ENCODE measurements around the gene TNIK. TPM values are rescaled to one million over a fixed set of nuclear protein-coding genes. Genes with fewer than 3 reads are reported as not detected.

TNIK gene
- total RNA-seq, 1 experiment from 2014 or later: 5.5 TPM

DNA sequence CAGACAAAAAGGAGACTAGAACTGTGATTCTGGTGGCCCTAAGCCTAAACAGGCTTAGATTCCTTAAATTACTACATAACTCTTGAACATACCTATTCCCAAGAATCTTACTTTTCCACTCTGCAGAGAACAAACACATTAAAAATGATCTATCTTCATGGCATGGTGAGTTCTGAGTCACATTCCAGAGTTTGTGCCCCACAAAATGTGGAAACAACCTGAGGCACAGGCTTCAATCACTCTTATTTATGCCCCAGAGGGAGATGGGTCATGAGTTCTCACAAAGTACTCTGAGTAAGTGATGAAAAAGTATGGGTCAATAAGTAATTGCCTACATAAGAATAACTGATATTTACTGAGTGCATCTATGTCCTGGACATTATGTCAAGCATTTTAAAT lies 296.1 kb downstream of the TNIK start:
- DNase-seq (ENCODE audit: low spot score): no peak

DNA sequence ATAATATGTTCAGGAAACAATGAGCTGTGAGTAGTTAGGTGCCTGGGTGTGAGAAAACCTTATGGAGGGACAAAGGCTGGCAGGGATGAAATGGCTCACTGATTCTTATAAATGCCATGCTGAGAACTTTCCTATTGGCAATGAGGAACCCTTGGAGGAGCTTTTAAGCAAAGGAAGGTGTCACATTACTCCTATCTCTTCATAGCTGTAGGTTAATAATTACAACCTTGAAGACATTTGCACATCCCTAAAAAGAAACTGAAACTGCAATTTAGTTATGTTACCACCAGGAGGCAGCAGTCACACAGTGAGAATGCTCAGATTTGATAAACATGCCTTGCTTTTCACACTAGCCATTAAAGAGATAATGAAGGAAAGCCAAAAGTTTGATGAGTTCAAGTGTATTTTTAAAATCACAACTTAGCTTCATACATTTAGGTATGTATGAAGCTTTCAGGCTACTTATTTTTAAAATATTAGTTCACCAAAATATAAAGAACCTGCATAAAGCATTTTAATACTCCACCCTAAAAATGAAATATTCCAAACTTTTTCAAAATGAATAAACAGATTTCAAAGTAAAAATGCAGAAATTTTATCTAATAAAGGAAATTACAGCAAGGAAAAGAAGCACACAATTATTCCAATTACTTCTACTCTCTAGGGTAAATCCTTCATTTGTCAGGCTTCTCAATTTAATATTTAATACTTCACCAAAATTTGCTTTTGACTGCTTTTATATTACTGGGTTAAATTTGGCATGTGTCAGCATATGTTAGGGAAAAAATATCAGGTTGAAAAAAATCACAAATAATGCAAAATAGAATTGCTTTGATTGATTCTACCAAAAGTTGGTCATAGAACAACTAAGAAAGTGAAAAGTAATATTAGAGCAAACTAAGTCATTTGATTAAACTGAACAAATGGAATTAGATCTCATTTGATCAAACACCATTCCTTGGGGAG lies 296.8 kb downstream of the TNIK start:
- no peak for DNase-seq (ENCODE audit: low spot score)

DNA sequence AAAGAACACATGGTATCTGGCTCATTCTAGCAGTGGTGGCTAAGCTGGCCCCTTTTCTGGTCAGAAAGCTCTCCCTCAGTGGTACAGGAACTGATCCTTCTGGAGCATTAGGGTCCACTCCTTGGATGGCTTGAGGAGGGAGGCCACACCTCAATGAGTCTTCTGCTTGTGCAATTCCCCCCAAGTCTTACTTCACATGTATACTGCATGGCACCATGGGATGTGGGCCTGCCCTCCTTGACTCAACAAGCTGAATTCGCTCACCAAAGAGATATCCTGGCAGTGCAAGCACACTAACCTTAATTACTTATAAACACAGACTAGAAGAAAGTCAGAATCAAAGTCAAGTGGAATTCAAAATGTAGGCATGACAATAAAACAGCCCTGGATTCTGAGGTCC lies 299.9 kb downstream of the TNIK start:
- no peak for DNase-seq (ENCODE audit: low spot score)

DNA sequence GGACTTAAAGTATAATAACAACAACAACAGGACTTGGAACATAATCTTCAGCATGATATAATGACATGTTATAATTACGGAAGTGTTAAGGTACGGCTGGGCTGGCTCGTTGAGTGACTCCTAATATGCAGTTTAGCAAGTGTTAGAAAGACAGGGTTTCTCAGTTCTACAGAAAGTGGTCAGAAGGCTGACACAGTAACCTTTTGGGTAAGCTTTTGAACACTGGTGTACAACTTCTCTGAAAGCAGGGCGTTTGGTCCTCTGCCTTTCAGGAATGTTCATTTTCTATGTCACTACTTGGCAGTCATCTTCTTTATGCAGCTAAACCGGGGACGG lies 300.4 kb downstream of the TNIK start:
- DNase-seq (ENCODE audit: low spot score): no peak

DNA sequence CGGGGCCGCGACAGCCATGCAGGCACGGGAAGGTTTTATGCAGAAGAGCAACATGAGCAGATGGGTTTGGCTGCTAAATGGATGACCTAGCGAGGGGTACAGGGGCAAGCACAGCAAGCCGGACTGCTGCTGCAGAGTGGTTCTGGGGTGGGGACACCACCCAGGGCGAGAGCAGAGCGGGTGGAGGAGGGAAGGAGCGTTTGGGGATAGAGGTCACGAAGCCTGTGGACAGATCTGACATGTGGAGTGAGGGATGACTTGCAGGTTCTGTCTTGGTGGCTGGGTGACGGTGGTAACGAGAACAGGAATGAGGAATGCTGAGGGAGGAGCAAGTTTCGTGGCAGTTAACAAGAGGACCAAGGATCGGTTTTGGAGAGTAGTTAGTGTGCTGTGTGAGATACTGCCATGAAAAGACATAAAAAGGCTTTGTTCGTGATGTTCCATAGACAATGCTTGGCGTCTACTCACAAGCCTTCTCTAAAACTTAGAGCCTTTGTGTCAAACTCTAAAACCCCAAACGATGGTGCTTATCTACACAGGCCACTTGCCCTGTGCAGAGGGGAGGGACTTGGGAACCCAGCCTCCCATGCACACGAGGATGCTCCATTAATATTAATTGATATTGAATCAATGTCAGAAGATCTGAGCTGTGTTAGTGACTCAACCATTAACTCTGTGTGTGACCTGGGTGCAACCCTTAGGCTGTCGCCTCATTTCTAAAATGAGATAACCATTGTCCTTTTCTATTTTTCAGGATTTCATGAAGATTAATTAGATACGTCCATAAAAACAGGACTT lies 301.0 kb downstream of the TNIK start:
- DNase-seq (ENCODE audit: low spot score): no peak

DNA sequence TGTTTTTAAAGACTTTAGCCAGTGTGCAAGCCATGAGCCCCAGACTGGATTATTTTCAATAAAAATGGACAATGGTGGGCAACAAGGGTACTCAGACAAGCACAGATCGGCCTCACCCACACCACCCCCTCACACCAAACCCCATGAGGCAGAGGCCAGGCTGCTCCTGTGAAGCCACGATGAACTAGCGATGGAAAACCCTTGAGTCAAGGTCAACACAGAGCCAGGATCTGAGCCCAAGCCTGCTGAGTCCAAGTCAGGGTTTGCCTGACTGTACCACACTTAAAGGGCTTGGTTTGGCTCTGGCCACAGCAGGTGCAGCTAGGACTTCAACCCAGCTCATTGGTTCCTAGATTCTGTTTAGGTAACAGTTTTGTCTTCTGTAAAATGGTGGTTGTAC lies 302.2 kb downstream of the TNIK start:
- DNase-seq (ENCODE audit: low spot score): no peak

DNA sequence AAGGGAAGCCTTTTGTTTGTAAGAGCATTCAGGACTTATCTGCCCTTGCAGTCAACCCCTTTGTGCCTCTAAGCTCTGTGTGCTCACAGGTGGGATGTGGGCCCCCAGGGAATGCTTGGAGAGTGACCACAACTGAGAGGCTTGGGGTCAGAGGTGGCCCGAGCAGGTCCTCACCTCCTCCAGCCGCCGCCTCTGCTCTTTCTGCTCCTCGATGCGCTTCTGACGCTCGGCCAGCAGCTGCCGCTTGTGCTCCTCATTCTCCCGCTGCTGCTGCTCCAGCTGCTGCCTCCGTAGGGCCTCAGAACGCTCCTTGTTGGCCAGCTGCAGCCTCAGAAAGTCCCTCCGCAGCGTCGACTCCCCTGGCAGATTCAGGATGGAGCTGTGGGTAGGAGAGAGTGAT lies 302.9 kb downstream of the TNIK start:
- no peak for DNase-seq (ENCODE audit: low spot score)

DNA sequence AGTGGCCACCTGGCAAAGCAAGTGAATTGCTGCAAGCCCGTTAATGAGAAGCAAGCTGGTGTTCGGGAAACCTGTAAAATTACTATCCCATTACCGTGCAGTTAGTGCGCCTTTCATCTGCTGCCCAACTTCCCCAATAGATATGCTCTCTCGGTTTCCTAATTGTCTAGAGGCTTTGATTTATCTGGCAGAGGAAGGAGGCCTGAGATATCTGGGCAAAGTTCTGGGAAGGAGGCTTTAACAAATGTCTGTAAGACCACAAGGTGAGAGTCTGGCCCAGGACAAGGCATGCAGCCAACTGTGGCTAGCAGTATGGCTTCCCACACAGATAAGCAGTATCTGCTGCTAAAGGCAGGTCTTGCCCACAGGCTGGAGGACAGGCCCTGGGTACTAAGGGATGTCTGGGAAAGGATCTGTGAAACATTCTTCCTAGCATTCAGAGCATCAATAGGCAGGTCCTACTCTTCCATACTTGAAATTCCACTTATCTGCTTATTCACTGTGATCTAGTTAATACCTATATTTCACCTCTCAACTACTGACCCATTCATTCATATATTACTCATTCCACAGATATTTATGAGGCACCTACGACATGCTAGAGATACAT lies 303.7 kb downstream of the TNIK start:
- DNase-seq (ENCODE audit: low spot score): no peak

DNA sequence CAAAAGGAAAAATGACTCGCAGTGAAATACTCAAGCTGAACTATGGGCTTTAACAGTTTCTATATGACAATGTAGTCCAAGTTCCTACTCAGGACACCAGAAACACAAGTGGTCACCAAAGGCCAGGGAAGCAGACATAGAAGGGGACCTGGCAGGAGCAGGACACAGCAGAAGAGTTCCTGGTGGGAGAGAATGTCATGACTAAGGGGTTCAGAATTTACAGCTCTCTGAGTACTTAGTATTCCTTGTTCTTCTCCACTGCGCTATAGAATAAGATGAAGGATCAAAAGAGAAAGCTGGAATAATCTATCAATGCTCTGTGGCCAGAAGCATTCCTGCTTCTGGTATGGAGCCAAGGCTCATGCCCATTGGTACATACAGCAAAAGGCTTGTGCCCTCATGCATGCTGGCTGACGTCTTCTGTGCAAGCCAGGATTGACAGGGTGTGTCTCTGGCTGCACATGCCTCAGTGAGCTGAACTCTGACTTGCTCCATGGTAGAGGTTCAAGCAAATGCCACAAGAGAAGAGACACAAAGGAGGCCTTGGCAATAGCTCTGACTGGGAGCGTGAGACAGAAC lies 305.0 kb downstream of the TNIK start:
- no peak for DNase-seq (ENCODE audit: low spot score)

DNA sequence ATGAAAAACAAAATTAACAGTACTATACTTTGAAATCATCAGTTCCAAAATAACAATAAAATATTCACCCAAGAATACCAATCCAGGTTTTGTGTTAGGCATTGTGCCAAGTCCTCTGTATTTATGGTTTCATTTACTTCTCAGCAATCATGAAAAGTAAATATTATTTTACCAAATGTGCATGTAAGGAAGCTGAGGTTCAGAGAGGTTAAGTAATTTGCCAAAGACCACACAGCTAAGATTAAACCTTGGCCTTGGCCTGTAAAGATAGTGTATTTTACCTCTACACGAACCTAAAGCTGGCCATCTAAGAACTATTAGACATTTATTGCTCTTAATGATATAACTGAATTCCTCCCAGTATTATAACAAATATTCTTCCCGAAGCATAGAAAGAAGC lies 309.3 kb downstream of the TNIK start:
- no peak for DNase-seq (ENCODE audit: low spot score)

DNA sequence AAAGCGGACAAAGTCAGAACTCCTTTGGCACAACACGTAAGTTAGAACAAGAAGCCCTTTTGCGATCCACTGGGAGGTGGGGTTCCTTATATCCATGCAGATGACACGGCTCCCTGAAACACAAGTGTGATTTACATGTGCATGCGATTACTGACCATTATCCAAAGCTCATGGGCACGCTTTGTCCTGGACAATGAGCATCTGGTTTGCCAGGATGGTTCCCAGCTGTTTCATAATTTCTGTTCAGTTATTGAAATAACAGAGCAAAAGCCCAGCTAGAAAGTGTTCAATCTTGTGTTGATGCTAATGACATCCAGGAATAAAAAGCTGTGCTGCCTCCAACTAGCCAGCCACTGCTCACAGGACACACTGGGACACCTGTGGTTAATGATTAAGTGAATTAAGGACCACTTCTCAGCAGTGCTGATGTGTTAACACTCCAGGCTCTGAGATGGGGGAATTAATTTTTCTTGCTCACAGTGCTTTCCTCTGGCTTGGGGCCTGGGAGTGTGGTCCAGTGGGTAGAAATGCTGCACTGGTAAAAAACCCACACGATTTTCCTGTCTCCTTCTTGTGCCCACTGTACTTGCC lies 310.6 kb downstream of the TNIK start:
- DNase-seq (ENCODE audit: low spot score): no peak

DNA sequence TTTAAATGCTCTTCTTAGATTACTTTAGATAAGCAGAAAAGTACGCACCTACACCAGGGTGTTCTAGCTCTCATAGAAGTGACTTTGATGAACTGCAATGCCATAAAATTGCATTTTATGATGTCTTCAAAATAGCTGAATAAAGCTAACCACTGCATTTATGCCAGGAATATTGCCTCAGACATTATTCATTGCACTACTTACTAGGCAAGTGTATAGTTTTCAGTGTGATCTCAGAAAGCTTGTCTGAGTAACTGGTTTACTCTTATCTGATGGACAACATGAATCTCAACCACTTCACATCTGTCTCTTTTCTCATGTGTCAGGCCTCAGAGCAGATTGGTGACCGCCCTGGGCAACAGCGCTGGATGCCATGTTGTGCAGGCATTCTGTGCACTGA lies 314.4 kb downstream of the TNIK start:
- no peak for DNase-seq (ENCODE audit: low spot score)

DNA sequence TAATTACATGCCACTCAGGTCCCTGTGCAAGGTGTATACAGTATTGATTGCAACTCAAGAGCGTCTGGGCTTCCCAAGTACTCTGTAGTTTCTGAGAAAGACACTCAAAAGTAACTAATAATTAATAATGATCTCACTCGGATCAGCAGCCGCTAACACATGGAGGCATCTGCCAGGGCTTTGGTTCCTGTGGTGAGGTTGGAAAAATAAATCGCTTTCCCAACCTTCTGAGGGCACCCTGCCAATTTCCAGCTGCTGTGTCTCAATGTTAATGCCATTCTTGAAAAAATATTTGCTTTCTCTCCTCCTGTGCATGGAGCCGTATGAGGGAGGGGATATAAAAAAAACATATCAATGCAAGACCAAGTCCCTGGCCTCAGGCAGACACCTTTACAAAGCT lies 317.2 kb downstream of the TNIK start:
- peak; percentile 41 for DNase-seq (ENCODE audit: low spot score)

DNA sequence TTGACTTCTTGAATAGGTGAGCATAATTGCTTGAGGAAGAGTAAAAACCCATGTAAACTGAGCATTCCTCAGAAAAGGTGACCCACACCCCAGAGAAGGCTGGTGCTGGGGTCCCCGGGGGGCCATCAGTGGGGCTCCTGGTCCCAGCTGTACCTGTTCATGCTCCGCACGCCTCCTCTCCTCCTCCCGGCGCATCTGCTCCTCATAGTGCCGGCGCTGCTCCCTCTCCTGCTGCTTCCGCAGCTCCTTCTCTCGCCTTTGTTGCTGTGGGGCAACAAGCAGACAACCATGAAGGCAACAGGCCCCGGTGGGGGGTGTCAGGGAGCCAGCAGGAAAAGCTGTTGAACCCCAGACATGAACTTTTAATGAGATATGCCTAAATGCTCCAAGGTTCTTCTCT lies 320.0 kb downstream of the TNIK start:
- no peak for DNase-seq (ENCODE audit: low spot score)

DNA sequence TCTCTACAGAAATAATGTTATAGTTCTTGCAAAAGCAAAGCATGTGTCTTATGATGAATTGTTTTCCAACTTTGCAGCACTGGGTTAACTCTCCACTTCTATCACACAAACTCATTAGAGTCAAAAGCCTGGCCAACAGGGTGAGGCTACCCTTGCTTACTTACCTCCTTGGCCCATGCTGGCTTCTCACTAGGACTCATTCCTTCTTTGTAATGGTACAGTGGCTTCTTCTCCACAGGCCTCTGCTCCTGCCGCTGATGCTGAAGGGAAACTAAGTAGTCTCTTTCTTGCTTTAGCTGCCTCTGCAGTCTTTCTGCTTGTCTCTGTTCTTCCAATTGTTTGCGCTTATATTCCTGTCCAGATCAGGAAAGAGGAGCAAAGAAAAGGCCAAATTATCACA lies 322.2 kb downstream of the TNIK start:
- DNase-seq (ENCODE audit: low spot score): no peak

DNA sequence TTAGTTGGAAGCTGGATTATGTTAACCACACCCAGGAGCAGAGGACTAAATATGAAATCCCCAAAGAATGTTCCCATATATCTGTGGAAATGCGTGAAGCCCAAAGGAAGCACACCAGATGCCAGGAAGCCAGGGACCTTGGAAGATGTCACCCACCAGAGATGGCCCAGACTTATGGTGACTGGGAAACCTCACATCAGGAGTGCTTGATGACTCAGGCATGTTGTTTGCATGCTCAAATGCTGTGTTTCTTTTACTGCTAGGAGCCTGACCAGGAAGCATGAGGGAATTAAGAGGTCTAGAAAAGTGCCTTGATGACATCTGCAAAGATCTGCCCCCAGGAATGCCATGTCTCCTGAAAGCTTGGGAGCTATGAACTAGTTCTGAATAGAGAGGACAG lies 324.7 kb downstream of the TNIK start:
- no peak for DNase-seq (ENCODE audit: low spot score)

DNA sequence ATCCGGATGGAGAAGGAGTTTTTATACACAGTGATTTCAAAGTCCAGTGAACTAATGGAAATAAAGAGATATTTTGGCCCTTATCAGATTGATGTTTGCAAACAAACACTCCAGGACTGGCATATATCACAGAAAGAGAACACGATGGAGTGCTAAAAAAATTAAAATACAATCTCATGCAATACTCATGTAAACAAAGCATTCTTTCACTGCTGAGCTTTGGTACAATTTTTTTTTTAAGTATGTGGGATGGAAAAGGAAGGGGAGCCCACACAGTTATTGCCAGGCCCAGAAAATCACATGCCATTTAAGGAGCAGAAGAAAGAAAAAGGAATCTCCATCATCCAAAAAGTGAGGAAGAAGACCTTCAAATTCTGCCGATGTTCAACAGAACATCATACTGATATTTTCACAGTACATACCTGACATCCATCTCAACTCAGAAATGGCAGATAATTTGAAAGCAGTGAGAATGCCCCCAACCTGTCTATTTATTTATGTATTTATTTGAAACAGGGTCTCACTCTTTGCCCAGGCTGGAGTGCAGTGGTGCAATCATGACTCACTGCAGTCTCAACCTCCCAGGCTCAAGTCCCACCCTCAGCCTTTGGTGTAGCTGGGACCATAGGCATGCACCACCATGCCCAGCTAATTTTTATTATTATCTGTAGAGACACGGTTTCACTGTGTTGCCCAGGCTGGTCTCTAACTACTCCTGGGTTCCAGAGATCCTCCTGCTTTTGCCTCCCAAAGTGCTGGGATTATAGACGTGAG lies 326.2 kb downstream of the TNIK start:
- DNase-seq (ENCODE audit: low spot score): no peak

DNA sequence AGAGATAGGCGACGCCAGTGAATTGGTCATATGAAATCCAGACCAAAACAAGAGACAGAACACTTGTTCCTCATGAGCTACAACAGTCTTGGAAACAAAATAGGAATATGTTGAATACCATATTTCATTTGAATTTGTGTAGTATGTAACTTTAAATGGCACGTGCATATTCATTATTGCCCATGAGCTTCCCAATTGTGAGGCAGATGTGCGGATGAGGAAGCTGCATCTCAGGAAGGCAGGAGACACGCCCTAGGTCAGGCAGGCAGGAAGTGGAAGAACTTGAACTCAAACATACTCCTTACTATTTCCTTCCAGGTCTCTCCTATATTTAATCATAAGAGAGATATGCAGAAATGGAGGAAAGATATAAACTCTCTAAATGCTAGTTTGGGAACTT lies 326.9 kb downstream of the TNIK start:
- no peak for DNase-seq (ENCODE audit: low spot score)

DNA sequence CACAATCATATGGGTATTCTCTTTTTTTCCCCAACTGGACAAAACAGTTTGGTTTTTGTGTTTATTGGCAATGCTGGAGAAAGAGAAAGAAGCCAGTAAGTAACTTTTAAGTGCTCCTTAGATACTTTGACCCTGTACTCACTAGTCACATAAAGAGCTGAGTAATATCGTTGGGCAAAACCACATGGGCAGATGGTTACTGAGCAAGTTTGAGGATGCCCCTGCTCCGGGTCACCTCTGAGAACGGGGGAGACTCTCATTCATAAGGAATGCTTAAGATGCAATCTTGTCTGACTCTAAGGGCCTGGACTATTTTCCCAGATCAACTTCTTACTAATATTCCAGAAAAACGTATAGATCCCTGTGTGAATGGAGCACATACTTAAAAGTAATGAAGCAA lies 327.3 kb downstream of the TNIK start:
- no peak for DNase-seq (ENCODE audit: low spot score)

DNA sequence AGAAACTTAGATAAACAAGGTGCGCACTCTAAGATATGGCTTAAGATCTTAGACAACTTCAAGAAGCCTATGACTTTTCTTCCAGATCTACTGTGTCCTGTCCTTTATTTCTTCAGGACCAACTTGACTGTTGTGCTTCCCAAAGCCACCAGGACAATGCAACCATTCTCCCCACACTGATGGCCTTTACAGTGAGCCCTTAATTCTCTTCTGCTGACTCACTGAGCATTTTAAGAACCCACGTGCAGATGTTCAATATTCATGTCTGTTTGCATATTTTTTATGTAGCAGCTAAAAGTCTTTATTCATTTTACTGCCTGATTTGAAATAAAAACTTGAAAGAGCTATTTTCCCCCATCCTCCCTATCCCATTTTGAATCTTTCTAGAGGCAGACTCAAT lies 330.4 kb downstream of the TNIK start:
- DNase-seq (ENCODE audit: low spot score): no peak

DNA sequence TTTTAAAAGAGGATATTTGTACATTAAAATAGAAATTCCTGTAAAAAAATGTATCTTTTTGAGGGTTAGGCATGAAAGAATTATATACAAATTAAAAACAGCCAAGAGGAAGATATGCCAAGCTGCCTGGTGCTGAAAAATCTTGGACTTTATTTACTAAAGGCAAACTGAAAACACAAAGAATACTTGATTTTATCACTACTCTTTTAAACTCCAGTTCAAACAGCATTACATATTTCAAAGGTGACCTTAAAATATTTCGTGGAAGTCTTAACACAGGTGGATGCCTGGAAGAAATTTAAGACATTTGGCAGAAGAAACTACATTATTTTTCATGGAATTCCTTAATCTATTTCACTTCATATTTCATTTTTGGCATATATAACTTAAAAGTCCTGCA lies 332.6 kb downstream of the TNIK start:
- no peak for DNase-seq (ENCODE audit: low spot score)

Measured in H4 (cell line).